Measurements from ENCODE around the gene MORF4L2.
"Not testable (repeated sequence)": the region's sequence is repeated elsewhere in the genome, so short reads cannot be mapped to it uniquely, and the experiment has no call there.

DNA sequence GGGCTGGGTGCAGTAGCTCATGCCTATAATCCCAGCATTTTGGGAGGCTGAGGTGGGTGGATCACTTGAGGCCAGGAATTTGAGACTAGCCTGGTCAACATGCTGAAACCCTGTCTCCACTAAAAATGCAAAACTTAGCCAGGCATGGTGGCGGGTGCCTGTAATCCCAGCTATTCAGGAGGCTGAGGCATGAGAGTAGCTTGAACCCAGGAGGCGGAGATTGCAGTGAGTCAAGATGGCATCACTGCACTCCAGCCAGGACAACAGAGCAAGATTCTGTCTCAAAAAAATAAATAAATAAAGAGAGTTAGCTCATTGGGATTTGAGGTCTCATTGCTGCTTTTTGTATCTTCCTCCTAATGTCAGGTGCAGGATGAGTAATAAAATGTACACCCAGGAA, 29.4 kb downstream of the MORF4L2 start:
- TF ChIP-seq YY1 (IDR thresholded peaks at IDR 0.05; ENCODE audit: insufficient read depth, insufficient read length); SUZ12 (IDR thresholded peaks at IDR 0.05; ENCODE audit: extremely low read depth, insufficient read depth, insufficient read length); ZNF274 (IDR thresholded peaks at IDR 0.05; ENCODE audit: low read depth, low read length): not testable (repeated sequence)
